OCI-LY3 (cell line): ENCODE data around the gene MATCAP1.

Experiments used
- EZH2phosphoT487 ChIP-seq: fragments of 200-600 bp; shearing (Covaris generic); IDR thresholded peaks from 2 replicates; pipeline ENCODE4 v1.6.1; 2018; ENCODE audit warnings: antibody characterized with exemption, mixed run types, low read depth
- TF ChIP-seq, protein P1 (sequence below): fragments of 200-600, 300-600 bp; sonication (generic); IDR thresholded peaks from 2 replicates; pipeline ENCODE4 v1.5.1; 2014; ENCODE audit warnings: antibody characterized with exemption, low read length, low read depth

DNA sequence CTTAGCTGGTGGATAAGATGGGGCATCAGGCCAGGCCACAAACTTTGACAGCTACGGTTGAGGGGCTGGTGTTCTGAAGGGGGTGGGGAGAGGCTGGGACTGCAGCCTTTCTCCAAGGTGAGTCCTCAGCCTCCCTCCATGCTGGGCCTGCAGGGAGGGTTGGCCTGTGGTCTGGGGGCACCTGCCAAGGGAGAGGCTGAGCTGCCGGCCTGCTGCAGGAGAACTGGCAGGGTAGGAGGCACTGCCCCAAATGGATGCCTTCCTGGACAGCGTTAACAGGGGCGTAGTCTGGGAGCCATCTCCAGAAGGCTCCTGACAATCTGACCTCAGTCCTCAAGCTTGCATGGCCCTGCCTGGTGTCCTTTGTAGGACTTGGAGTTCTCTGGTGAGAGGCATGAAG is 20.3 kb upstream of the MATCAP1 start:
- TF ChIP-seq, protein P1, sequence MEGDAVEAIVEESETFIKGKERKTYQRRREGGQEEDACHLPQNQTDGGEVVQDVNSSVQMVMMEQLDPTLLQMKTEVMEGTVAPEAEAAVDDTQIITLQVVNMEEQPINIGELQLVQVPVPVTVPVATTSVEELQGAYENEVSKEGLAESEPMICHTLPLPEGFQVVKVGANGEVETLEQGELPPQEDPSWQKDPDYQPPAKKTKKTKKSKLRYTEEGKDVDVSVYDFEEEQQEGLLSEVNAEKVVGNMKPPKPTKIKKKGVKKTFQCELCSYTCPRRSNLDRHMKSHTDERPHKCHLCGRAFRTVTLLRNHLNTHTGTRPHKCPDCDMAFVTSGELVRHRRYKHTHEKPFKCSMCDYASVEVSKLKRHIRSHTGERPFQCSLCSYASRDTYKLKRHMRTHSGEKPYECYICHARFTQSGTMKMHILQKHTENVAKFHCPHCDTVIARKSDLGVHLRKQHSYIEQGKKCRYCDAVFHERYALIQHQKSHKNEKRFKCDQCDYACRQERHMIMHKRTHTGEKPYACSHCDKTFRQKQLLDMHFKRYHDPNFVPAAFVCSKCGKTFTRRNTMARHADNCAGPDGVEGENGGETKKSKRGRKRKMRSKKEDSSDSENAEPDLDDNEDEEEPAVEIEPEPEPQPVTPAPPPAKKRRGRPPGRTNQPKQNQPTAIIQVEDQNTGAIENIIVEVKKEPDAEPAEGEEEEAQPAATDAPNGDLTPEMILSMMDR, result no peak
- no peak for TF ChIP-seq EZH2phosphoT487
